Fibroblast of the aortic adventitia (primary cell): Measurements from ENCODE around the gene OSBPL5. TPM values are rescaled to one million over a fixed set of nuclear protein-coding genes. Genes with fewer than 3 reads are reported as not detected.

Experiments
- DNase-seq: peaks from one replicate; pipeline ENCODE4 v3.0.0-alpha.2; 2010; ENCODE audit warnings: low read depth
- H3K4me3 ChIP-seq: 2 replicates; pipeline ENCODE4 v1.5.1; 2011; ENCODE audit warnings: low read depth, mild to moderate bottlenecking, control low read depth, low read length, moderate library complexity
- CTCF ChIP-seq: IDR thresholded peaks from 2 replicates; pipeline ENCODE4 v1.5.1; 2011; ENCODE audit warnings: mild to moderate bottlenecking, low read length, control low read depth, inconsistent platforms; ENCODE audit not compliant: insufficient read depth
- total RNA-seq: library from RNA; depleted of rRNA; stranded (reverse); fragments of >200 nt; gene quantifications from 2 replicates; pipeline ENCODE4 v1.2.3, GENCODE V29; 2012; ENCODE audit warnings: low replicate concordance

Gene OSBPL5
- total RNA-seq, 1 donor: 24.8 TPM

GRCh38 chr11:3135481-3136440, 29.3 kb downstream of the OSBPL5 start:
- DNase-seq: no peak
- no peak overlapping the region for H3K4me3 ChIP-seq
- no peak for TF ChIP-seq CTCF

GRCh38 chr11:3134651-3135480, 30.2 kb downstream of the OSBPL5 start:
- no peak overlapping the region for H3K4me3 ChIP-seq
- no peak for DNase-seq
- no peak for TF ChIP-seq CTCF

- H3K4me3 ChIP-seq: no peak overlapping the region
- no peak for TF ChIP-seq CTCF
- DNase-seq: no peak
Measured at GRCh38 chr11:3134218-3134621, 30.9 kb downstream of the OSBPL5 start.

- no peak for TF ChIP-seq CTCF
- no peak overlapping the region for H3K4me3 ChIP-seq
- no peak for DNase-seq
Measured at GRCh38 chr11:3133261-3134217, 31.6 kb downstream of the OSBPL5 start.

GRCh38 chr11:3132831-3133260, 32.3 kb downstream of the OSBPL5 start:
- TF ChIP-seq CTCF: no peak
- H3K4me3 ChIP-seq: no peak overlapping the region
- DNase-seq: no peak

GRCh38 chr11:3132271-3132781, 32.8 kb downstream of the OSBPL5 start:
- H3K4me3 ChIP-seq: no peak overlapping the region
- DNase-seq: no peak
- no peak for TF ChIP-seq CTCF
